Adipocyte (in vitro differentiated cells): ENCODE measurements around the gene PLEKHG3.

Experiments
- DNase-seq: peaks from one replicate; pipeline ENCODE4 v3.0.0-alpha.2; 2015; ENCODE audit warnings: low read depth
- H3K27me3 ChIP-seq: replicated peaks from 2 replicates; pipeline ENCODE4 v1.7.0; 2013; ENCODE audit warnings: mild to moderate bottlenecking, low read length, moderate library complexity; ENCODE audit not compliant: control insufficient read depth, insufficient read depth
- H3K36me3 ChIP-seq: 2 replicates; pipeline ENCODE4 v1.7.0; 2013; ENCODE audit warnings: low read length, mild to moderate bottlenecking, moderate library complexity; ENCODE audit not compliant: control insufficient read depth, insufficient read depth, severe bottlenecking
- H3K4me1 ChIP-seq: 2 replicates; pipeline ENCODE4 v1.7.0; 2013; ENCODE audit warnings: mild to moderate bottlenecking, low read length, moderate library complexity; ENCODE audit not compliant: control insufficient read depth, insufficient read depth
- H3K4me3 ChIP-seq: 2 replicates; pipeline ENCODE4 v1.7.0; 2013; ENCODE audit warnings: mild to moderate bottlenecking, low read length, moderate library complexity
- H3K9ac ChIP-seq: 2 replicates; pipeline ENCODE4 v1.7.0; 2013; ENCODE audit warnings: mild to moderate bottlenecking, low read length, moderate library complexity
- H3K9me3 ChIP-seq: 2 replicates; pipeline ENCODE4 v1.7.0; 2013; ENCODE audit warnings: mild to moderate bottlenecking, low read length, moderate library complexity; ENCODE audit not compliant: control insufficient read depth

PLEKHG3 gene

GRCh38 chr14:64768401-64769095 lies 64.3 kb downstream of the PLEKHG3 start:
- Histone ChIP-seq H3K36me3 (no peaks in the 10 kb centered on the region), H3K4me3 (no peak overlapping the region), H3K27me3 (peaks cover 40% of the 10 kb centered on the region), H3K4me1 (peaks cover 6% of the 10 kb centered on the region), H3K9ac (no peak overlapping the region), H3K9me3 (peaks cover under 1% of the 10 kb centered on the region)
- no peak for DNase-seq

DNA sequence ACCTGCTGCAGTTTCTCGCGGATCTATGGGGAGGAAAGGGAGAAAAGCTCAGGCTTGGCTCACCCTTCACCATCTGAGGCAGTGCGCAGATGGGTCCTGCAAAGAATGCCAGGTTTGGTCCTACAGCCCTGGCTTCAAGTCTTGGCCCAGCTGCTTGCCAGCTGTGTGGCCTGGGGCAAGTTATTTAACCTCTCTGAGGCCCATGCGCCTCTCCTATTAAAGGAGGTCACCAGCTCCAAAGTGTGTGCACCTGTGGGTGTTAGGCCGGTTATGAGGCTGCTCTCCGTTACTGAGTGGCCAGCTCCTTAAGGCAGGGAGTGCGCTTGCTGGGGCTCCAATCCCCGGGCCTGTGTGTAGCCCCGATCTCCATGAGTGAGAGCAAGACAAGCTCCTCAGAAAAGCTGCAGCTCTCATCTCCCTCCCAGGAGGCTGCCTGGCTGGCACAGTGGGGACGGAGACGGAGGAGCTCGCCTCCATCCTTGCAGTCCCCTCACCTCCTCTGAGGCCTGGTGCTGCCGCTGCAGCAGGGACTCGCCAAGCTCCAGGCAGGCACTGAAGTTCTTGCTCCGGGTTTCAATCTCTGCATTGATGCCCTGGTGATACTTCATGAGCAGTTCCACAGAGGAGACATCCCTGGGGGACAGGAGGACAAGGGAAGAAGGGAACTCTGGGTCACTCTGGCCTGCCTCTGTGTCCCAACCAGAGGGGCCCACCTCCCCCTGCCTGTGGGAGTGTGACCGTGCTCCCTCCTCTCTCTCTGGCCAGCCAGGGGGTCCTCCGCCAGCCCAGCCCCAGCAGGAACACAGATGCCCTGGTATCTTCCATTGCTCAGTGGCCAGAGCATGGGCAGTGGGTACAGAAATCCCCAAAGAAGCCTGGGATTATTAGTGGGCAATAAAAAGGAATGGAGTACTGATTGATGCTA lies 65.1 kb downstream of the PLEKHG3 start:
- Histone ChIP-seq H3K9ac (no peak overlapping the region), H3K4me3 (no peak overlapping the region), H3K36me3 (no peaks in the 10 kb centered on the region), H3K4me1 (peaks cover 4% of the 10 kb centered on the region), H3K27me3 (peaks cover 44% of the 10 kb centered on the region), H3K9me3 (peaks cover 4% of the 10 kb centered on the region)
- DNase-seq, result no peak

DNA sequence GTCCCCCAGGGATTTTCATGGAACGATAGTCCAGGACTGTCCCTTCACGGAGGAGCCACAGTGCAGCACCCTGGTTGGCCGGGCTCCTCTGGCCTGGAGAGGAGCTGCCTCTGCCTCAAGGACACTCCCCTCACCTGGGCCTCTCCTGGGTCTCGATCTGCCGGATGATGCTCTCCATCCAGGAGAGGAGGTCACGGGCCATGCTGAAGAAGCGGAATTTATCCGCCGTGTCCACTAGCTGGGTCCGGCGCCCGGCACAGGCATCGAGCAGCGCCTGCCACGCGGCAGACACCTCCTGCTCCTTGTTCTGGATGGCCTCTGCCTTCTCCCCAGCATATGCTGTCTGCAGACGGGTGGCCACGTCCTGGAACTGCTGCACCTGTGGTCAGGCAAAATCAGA lies 66.5 kb downstream of the PLEKHG3 start:
- Histone ChIP-seq H3K9ac (no peak overlapping the region), H3K4me3 (no peak overlapping the region), H3K9me3 (peaks cover 4% of the 10 kb centered on the region), H3K27me3 (peaks cover 56% of the 10 kb centered on the region), H3K36me3 (no peaks in the 10 kb centered on the region), H3K4me1 (no peaks in the 10 kb centered on the region)
- DNase-seq, result no peak

GRCh38 chr14:64771161-64771560 lies 66.9 kb downstream of the PLEKHG3 start:
- no peak overlapping the region for H3K4me3 ChIP-seq
- H3K9me3 ChIP-seq, result peaks cover 4% of the 10 kb centered on the region
- no peaks in the 10 kb centered on the region for H3K36me3 ChIP-seq

DNA sequence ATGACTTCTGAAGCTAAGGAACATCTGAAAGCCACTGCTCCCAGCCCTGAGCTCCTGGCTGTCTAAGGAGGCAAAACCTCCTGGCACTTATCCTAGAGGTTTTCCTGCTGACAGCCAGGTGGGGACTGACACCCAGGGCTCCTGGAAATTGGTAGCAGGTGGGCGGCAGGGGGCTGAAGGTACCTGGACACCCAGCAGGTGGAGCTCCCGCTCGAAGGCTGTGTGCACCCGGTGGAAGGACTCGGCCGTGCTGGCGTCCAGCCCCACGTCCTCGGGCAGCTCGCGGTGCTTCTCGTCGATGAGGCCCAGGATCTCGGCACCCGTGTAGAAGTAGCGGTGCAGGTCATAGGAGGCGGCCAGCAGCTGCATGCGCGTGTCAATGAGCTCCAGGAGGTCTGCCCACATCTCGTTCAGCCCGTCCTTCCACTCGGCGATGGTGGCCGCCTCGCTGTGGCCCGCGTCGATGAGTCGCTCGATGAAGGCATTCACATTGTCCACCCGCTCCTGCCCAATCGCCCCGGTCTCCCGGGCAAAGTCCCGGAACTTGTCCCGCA lies 68.2 kb downstream of the PLEKHG3 start:
- Histone ChIP-seq H3K4me3 (no peak overlapping the region), H3K9me3 (peaks cover 4% of the 10 kb centered on the region), H3K4me1 (no peaks in the 10 kb centered on the region), H3K36me3 (no peaks in the 10 kb centered on the region), H3K27me3 (peaks cover 64% of the 10 kb centered on the region), H3K9ac (no peak overlapping the region)
- no peak for DNase-seq

More at GRCh38 chr14:64771161-64771560, 66.9 kb downstream of the PLEKHG3 start:
- no peak overlapping the region for H3K9ac ChIP-seq
- no peaks in the 10 kb centered on the region for H3K4me1 ChIP-seq
- peaks cover 60% of the 10 kb centered on the region for H3K27me3 ChIP-seq
- no peak for DNase-seq

GRCh38 chr14:64773046-64773445 lies 68.8 kb downstream of the PLEKHG3 start:
- no peak overlapping the region for H3K4me3 ChIP-seq
- no peaks in the 10 kb centered on the region for H3K36me3 ChIP-seq
- no peak for DNase-seq
- H3K9ac ChIP-seq, result no peak overlapping the region
- H3K27me3 ChIP-seq, result peaks cover 58% of the 10 kb centered on the region
- H3K4me1 ChIP-seq, result no peaks in the 10 kb centered on the region
- peaks cover 4% of the 10 kb centered on the region for H3K9me3 ChIP-seq

DNA sequence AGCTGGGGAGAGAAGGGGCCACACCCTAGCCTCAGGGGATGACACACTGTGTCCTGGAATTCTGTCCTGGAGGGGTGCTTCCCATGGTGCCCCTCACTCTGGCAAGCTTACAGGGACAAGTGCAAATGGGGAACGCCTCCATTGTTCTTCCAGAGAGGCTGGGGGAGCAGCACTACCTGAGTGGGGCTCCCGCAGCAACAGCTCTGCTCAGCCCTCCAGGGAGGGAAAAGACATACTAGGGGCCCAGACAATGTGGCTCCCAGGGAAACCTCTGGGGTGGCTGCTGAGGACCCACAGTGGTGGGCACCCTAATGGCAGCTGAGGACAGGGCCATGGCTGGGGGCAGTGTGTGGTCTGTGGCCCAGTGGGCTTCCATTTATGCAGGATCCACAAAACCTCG lies 69.4 kb downstream of the PLEKHG3 start:
- Histone ChIP-seq H3K4me1 (no peaks in the 10 kb centered on the region), H3K9me3 (peaks cover 4% of the 10 kb centered on the region), H3K4me3 (no peak overlapping the region), H3K27me3 (peaks cover 58% of the 10 kb centered on the region), H3K36me3 (no peaks in the 10 kb centered on the region), H3K9ac (no peak overlapping the region)
- no peak for DNase-seq

DNA sequence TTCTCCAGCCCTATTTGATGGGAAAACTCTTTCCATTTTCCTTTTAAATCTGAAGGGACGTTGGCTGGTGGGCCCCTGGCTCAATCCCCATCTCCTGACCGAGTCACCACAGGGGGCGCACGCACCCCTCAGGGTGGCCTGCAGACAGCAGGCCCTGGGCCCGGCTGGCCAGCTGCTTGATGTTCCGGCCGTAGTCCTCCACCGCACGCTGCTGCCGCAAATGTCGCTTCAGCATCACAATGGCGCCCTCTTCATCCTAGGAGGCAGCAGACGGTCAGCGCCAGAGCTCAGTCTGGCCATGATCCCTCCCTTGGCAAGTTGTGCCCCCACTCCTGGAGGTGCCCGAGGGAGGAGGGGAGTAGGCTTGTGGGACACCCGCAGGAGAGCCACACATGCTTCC lies 70.0 kb downstream of the PLEKHG3 start:
- H3K9me3 ChIP-seq, result peaks cover 4% of the 10 kb centered on the region

GRCh38 chr14:64775081-64775777 lies 71.0 kb downstream of the PLEKHG3 start:
- H3K27me3 ChIP-seq, result peaks cover 63% of the 10 kb centered on the region
- H3K9ac ChIP-seq, result no peak overlapping the region
- no peak overlapping the region for H3K4me3 ChIP-seq
- H3K36me3 ChIP-seq, result no peaks in the 10 kb centered on the region
- H3K4me1 ChIP-seq, result no peaks in the 10 kb centered on the region
- H3K9me3 ChIP-seq, result peaks cover 4% of the 10 kb centered on the region
- no peak for DNase-seq

More for the DNA sequence above, 70.0 kb downstream of the PLEKHG3 start:
- DNase-seq, result no peak
- H3K4me1 ChIP-seq, result no peaks in the 10 kb centered on the region
- H3K36me3 ChIP-seq, result no peaks in the 10 kb centered on the region
- peaks cover 57% of the 10 kb centered on the region for H3K27me3 ChIP-seq
- no peak overlapping the region for H3K4me3 ChIP-seq
- no peak overlapping the region for H3K9ac ChIP-seq

GRCh38 chr14:64777461-64777860 lies 73.2 kb downstream of the PLEKHG3 start:
- Histone ChIP-seq H3K9ac (no peak overlapping the region), H3K27me3 (peaks cover 46% of the 10 kb centered on the region), H3K4me3 (no peak overlapping the region), H3K9me3 (peaks cover 4% of the 10 kb centered on the region), H3K36me3 (no peaks in the 10 kb centered on the region), H3K4me1 (no peaks in the 10 kb centered on the region)
- no peak for DNase-seq
